ENCODE measurements around the gene FYB2.
"Not testable (repeated sequence)": the region's sequence is repeated elsewhere in the genome, so short reads cannot be mapped to it uniquely, and the experiment has no call there.

The FYB2 gene

GRCh38 chr1:56788588-56788987 lies 30.6 kb downstream of the FYB2 start:
- no peaks in the 10 kb centered on the region for H3K36me3 ChIP-seq (ENCODE audit: control insufficient read depth in 1 of 2, insufficient read depth in 2 of 2, low read length in 2 of 2)
- no peak overlapping the region for H3K27ac ChIP-seq (ENCODE audit: low read length)
- no peaks in the 10 kb centered on the region for H3K27me3 ChIP-seq (ENCODE audit: low read depth, low read length)
- no peak overlapping the region for H3K4me3 ChIP-seq (ENCODE audit: low read depth in 1 of 2, low read length in 2 of 2)
- no peaks in the 10 kb centered on the region for H3K9me3 ChIP-seq (ENCODE audit: control insufficient read depth in 1 of 2, low read length in 2 of 2)
- no peaks in the 10 kb centered on the region for H3K4me1 ChIP-seq (ENCODE audit: control insufficient read depth in 1 of 2, insufficient read depth in 2 of 2, low read length in 2 of 2)

- no peaks in the 10 kb centered on the region for H3K36me3 ChIP-seq (ENCODE audit: control insufficient read depth in 1 of 2, insufficient read depth in 2 of 2, low read length in 2 of 2)
- no peaks in the 10 kb centered on the region for H3K4me1 ChIP-seq (ENCODE audit: control insufficient read depth in 1 of 2, insufficient read depth in 2 of 2, low read length in 2 of 2)
- H3K27ac ChIP-seq (ENCODE audit: low read length) = no peak overlapping the region
- no peak overlapping the region for H3K4me3 ChIP-seq (ENCODE audit: low read depth in 1 of 2, low read length in 2 of 2)
- no peaks in the 10 kb centered on the region for H3K9me3 ChIP-seq (ENCODE audit: control insufficient read depth in 1 of 2, low read length in 2 of 2)
- H3K27me3 ChIP-seq (ENCODE audit: low read depth, low read length) = no peaks in the 10 kb centered on the region
These were observed 31.1 kb downstream of the FYB2 start for GRCh38 chr1:56788102-56788501.

- Histone ChIP-seq H3K36me3 (ENCODE audit: control insufficient read depth in 1 of 2, insufficient read depth in 2 of 2, low read length in 2 of 2) (no peaks in the 10 kb centered on the region), H3K9me3 (ENCODE audit: control insufficient read depth in 1 of 2, low read length in 2 of 2) (no peaks in the 10 kb centered on the region), H3K27ac (ENCODE audit: low read length) (no peak overlapping the region), H3K4me3 (ENCODE audit: low read depth in 1 of 2, low read length in 2 of 2) (no peak overlapping the region), H3K27me3 (ENCODE audit: low read depth, low read length) (no peaks in the 10 kb centered on the region), H3K4me1 (ENCODE audit: control insufficient read depth in 1 of 2, insufficient read depth in 2 of 2, low read length in 2 of 2) (no peaks in the 10 kb centered on the region)
These were observed 31.9 kb downstream of the FYB2 start for GRCh38 chr1:56787330-56787729.

- no peaks in the 10 kb centered on the region for H3K36me3 ChIP-seq (ENCODE audit: control insufficient read depth in 1 of 2, insufficient read depth in 2 of 2, low read length in 2 of 2)
- H3K27ac ChIP-seq (ENCODE audit: low read length) = no peak overlapping the region
- no peaks in the 10 kb centered on the region for H3K9me3 ChIP-seq (ENCODE audit: control insufficient read depth in 1 of 2, low read length in 2 of 2)
- no peaks in the 10 kb centered on the region for H3K27me3 ChIP-seq (ENCODE audit: low read depth, low read length)
- no peak overlapping the region for H3K4me3 ChIP-seq (ENCODE audit: low read depth in 1 of 2, low read length in 2 of 2)
- H3K4me1 ChIP-seq (ENCODE audit: control insufficient read depth in 1 of 2, insufficient read depth in 2 of 2, low read length in 2 of 2) = no peaks in the 10 kb centered on the region
These were observed 36.4 kb downstream of the FYB2 start for GRCh38 chr1:56782773-56783172.

DNA sequence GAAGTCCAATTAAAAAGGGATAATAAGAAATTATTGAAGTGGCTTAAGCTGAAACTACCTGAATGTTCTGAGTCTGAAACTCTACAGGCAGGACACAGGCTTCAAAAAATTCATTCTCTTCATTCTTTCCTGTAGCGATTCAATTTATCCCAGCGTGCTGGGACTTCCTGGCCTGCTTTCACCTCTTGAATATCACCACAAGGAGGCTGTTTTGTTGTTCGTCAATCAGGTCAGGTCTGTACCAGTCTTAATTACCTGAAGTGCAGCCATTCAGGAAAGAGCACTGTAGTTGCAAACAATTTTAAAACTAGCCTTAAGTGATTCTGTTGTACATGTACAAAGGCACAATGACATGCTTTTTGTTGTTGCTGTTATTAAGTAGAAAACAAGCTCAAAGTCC lies 38.4 kb downstream of the FYB2 start:
- no peaks in the 10 kb centered on the region for H3K9me3 ChIP-seq (ENCODE audit: control insufficient read depth in 1 of 2, low read length in 2 of 2)
- H3K4me1 ChIP-seq (ENCODE audit: control insufficient read depth in 1 of 2, insufficient read depth in 2 of 2, low read length in 2 of 2) = no peaks in the 10 kb centered on the region
- H3K36me3 ChIP-seq (ENCODE audit: control insufficient read depth in 1 of 2, insufficient read depth in 2 of 2, low read length in 2 of 2) = no peaks in the 10 kb centered on the region
- no peak overlapping the region for H3K4me3 ChIP-seq (ENCODE audit: low read depth in 1 of 2, low read length in 2 of 2)
- no peaks in the 10 kb centered on the region for H3K27me3 ChIP-seq (ENCODE audit: low read depth, low read length)
- no peak overlapping the region for H3K27ac ChIP-seq (ENCODE audit: low read length)

- H3K36me3 ChIP-seq (ENCODE audit: control insufficient read depth in 1 of 2, insufficient read depth in 2 of 2, low read length in 2 of 2) = no peaks in the 10 kb centered on the region
These were observed 39.0 kb downstream of the FYB2 start for GRCh38 chr1:56780128-56780750.

DNA sequence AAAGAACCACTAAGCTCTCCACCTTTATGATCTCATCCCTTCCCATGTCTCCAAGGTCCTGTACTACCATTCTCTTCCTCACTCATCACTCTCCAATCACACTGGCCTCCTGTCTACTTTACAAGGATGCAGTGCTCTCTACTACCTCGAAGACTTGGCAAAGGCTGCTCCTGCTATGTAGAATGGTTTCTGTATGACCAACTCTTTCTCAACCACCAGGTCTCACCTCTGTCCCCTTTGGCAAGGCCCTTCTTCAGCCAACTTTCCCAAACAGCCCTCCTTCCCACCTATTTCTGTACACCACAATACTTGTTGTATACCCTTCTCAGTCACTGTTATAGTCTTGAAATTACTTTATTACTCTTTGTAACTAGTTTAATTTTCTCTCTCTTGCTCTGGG lies 41.2 kb downstream of the FYB2 start:
- Histone ChIP-seq H3K27me3 (ENCODE audit: low read depth, low read length) (no peaks in the 10 kb centered on the region), H3K4me3 (ENCODE audit: low read depth in 1 of 2, low read length in 2 of 2) (no peak overlapping the region), H3K36me3 (ENCODE audit: control insufficient read depth in 1 of 2, insufficient read depth in 2 of 2, low read length in 2 of 2) (no peaks in the 10 kb centered on the region), H3K27ac (ENCODE audit: low read length) (no peak overlapping the region), H3K4me1 (ENCODE audit: control insufficient read depth in 1 of 2, insufficient read depth in 2 of 2, low read length in 2 of 2) (no peaks in the 10 kb centered on the region), H3K9me3 (ENCODE audit: control insufficient read depth in 1 of 2, low read length in 2 of 2) (no peaks in the 10 kb centered on the region)

More at GRCh38 chr1:56780128-56780750, 39.0 kb downstream of the FYB2 start:
- H3K4me3 ChIP-seq (ENCODE audit: low read depth in 1 of 2, low read length in 2 of 2) = no peak overlapping the region
- no peak overlapping the region for H3K27ac ChIP-seq (ENCODE audit: low read length)
- H3K9me3 ChIP-seq (ENCODE audit: control insufficient read depth in 1 of 2, low read length in 2 of 2) = no peaks in the 10 kb centered on the region
- H3K27me3 ChIP-seq (ENCODE audit: low read depth, low read length) = no peaks in the 10 kb centered on the region
- H3K4me1 ChIP-seq (ENCODE audit: control insufficient read depth in 1 of 2, insufficient read depth in 2 of 2, low read length in 2 of 2) = no peaks in the 10 kb centered on the region

GRCh38 chr1:56774732-56775131 lies 44.5 kb downstream of the FYB2 start:
- not testable (repeated sequence) for H3K36me3 ChIP-seq (ENCODE audit: control insufficient read depth in 1 of 2, insufficient read depth in 2 of 2, low read length in 2 of 2); H3K9me3 ChIP-seq (ENCODE audit: control insufficient read depth in 1 of 2, low read length in 2 of 2); H3K4me3 ChIP-seq (ENCODE audit: low read depth in 1 of 2, low read length in 2 of 2); H3K27ac ChIP-seq (ENCODE audit: low read length); H3K4me1 ChIP-seq (ENCODE audit: control insufficient read depth in 1 of 2, insufficient read depth in 2 of 2, low read length in 2 of 2); H3K27me3 ChIP-seq (ENCODE audit: low read depth, low read length)

DNA sequence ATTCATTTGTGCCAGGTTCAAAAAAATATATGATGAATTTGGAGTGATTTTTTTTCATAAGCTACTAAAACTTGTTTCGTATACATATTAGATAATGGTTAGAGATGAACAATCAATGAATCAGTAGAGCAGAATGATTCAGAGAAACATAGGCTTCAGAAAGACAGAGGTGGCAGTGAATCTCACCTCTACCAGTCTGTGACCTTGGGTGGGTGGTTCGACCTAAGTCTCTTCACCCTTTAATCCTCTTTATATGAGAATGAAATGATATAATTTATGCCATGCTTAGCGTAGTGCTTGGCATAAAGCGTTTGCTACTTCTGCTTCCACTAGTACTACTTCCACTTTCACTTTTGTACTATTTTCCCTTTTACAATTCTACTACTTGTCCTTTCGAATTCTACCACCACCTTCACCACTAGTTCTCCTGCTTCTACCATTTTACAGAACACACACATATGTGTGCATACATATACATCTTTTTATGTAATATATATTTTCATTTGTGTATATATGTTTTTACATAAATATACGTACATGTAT lies 45.1 kb downstream of the FYB2 start:
- H3K36me3 ChIP-seq (ENCODE audit: control insufficient read depth in 1 of 2, insufficient read depth in 2 of 2, low read length in 2 of 2) = no peaks in the 10 kb centered on the region
- H3K4me3 ChIP-seq (ENCODE audit: low read depth in 1 of 2, low read length in 2 of 2) = peak overlapping the region in 1 of 2 donors; percentile 49
- no peaks in the 10 kb centered on the region for H3K9me3 ChIP-seq (ENCODE audit: control insufficient read depth in 1 of 2, low read length in 2 of 2)
- no peaks in the 10 kb centered on the region for H3K27me3 ChIP-seq (ENCODE audit: low read depth, low read length)
- H3K4me1 ChIP-seq (ENCODE audit: control insufficient read depth in 1 of 2, insufficient read depth in 2 of 2, low read length in 2 of 2) = no peaks in the 10 kb centered on the region
- no peak overlapping the region for H3K27ac ChIP-seq (ENCODE audit: low read length)

DNA sequence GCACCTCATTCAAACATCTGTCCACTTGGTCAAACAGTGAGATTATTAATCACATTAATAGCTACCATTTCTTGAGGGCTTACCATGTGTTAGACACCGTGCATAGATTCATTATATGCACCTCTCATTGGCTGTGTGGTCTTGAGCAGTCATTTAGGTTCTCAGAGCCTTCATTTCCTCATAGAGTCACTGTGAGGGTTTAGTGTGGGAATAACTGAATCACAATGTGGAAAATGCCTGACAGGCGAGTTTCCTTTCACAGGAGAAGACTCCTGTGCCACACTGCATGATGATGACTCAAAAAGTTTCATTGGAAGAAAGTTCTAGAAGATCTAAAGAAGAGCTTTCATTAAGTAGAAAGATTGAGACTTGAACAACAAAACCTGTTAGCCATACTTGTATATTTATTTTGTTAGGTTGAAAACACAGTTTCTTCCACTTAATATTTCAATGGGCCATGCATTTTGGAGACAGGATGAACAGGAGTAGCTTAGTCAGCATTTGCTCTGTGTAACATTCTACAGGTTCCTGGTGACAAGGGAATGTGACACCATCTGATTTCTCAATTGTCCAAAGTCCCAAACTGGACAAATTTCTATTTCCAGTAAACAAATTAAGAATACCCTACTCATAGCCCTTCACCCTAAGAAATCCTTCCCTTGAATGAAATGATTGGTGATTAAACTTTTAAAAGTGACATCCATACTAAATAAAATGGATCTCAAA lies 45.7 kb downstream of the FYB2 start:
- Histone ChIP-seq H3K36me3 (ENCODE audit: control insufficient read depth in 1 of 2, insufficient read depth in 2 of 2, low read length in 2 of 2) (no peaks in the 10 kb centered on the region), H3K27me3 (ENCODE audit: low read depth, low read length) (no peaks in the 10 kb centered on the region), H3K4me1 (ENCODE audit: control insufficient read depth in 1 of 2, insufficient read depth in 2 of 2, low read length in 2 of 2) (no peaks in the 10 kb centered on the region), H3K9me3 (ENCODE audit: control insufficient read depth in 1 of 2, low read length in 2 of 2) (no peaks in the 10 kb centered on the region), H3K4me3 (ENCODE audit: low read depth in 1 of 2, low read length in 2 of 2) (no peak overlapping the region), H3K27ac (ENCODE audit: low read length) (no peak overlapping the region)

GRCh38 chr1:56771717-56772116 lies 47.5 kb downstream of the FYB2 start:
- Histone ChIP-seq H3K36me3 (ENCODE audit: control insufficient read depth in 1 of 2, insufficient read depth in 2 of 2, low read length in 2 of 2) (no peaks in the 10 kb centered on the region), H3K9me3 (ENCODE audit: control insufficient read depth in 1 of 2, low read length in 2 of 2) (no peaks in the 10 kb centered on the region), H3K4me3 (ENCODE audit: low read depth in 1 of 2, low read length in 2 of 2) (no peak overlapping the region), H3K27ac (ENCODE audit: low read length) (no peak overlapping the region), H3K27me3 (ENCODE audit: low read depth, low read length) (no peaks in the 10 kb centered on the region), H3K4me1 (ENCODE audit: control insufficient read depth in 1 of 2, insufficient read depth in 2 of 2, low read length in 2 of 2) (no peaks in the 10 kb centered on the region)
